ENCODE results near the gene ARRB1.
"Not testable (repeated sequence)": the region's sequence is repeated elsewhere in the genome, so short reads cannot be mapped to it uniquely, and the experiment has no call there.

The ARRB1 gene

DNA sequence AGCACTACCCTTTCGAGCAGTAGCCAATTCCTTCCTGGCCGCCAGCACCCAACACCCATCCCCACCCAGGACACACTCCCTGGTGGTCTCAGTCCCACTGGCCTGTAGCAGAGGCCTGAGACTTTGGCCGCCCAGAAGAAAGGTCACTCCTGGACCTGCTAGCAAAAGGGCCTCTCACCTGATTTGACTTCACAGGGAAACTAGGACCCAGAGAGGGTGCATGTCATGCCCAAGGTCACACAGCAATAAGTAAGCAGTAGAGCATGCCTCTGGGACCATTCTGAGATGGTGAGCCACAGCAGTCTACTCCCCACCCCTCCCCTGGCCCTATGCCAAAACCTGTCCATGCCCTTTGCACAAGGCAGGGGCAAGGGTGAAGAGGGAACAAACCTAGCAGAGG lies 7.3 kb downstream of the ARRB1 start:
- no peak for DNase-seq (ENCODE audit: low spot score)

DNA sequence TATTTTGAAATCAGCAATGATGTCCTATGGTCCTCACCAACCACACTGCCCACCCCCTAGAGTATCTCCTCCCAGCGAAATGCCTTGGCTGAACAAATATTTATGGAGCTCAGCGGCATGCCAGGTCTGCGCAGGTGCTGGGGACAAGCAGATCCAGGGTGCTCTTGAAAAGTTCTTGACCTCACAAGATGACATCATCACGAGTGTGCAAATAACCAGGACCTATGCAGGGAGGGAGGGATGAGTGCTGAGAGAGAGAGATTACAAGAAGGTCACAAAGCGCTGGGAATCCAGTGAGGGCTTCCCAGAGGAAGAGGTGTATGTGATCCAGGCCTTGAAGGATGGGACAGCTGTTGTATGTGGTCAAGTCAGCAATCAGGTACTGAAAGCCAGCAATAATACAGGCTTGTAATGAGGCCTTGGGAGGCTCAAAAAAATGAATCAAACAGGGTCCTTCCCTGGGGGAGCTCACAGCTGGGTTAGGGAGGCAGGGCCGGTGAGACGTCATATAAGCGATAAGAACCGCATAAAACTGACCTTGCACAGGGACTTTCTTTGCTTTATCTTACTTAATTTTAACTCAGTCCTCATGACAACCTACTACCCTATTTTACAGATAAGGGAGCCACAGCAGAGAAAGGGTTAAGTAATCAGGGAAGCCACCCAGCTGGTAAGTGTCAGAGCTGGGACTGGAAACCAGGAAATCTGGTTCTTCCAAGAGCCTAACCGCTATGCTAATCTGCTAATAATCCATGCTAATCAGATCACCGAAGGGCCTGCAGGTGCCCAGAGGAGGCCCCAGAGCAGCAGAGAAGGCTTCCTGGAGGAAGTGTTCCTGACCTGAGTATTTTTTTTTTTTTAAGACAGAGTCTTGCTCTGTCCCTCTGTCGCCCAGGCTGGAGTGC lies 8.2 kb downstream of the ARRB1 start:
- peak; percentile 32 for DNase-seq (ENCODE audit: low spot score)

DNA sequence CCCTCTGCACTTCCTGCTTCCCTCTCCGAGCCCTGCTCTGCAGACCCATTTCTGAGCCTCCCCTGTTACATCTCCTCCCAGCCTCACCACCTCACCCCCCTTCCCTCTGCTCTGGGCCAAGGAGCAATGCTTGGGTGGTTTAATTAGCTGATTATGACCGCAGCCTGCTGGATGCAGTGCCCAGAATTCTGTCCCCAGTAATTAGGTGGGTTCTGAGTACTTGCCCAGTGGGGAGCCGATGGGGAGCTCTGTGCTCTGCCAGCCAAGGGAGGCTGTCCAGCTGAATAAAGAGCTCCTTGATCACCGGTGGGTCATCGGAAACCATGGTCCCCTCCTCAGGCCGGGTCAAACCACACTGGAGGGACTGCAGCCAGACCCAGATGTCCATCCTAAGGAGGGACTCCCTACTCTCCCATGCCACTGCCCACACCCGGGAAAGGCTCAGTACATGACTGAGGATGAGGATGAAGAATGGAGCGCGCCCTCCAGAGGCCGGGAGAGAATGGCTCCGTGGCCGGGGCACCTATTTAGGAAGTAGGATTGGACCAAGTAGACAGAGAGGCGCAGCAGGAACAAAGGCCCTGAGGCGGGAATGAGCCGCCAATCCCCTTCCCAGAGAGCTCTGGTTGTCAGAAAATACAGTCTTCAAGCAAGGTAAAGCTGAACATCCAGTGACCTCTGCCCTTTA lies 9.1 kb downstream of the ARRB1 start:
- no peak for DNase-seq (ENCODE audit: low spot score)

DNA sequence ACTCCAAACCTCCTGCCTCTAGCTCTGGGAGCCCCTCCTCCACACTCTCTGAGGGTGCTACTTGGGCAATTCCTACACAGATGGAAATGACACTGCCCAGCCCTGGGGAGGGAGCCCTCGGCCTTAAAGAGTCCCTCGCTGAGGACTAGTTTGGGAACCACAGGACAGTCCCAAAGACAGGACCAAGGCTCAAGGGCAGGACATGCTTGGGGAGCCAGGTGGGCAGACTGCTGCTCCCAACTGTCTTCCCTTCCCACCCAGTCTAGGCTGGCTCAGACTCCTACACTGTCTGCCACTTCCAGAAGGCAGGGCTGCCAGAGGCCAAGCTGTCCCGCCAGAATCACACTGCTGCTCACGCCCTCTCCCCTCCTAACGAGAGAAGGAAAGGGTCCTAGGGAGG lies 9.8 kb downstream of the ARRB1 start:
- DNase-seq (ENCODE audit: low spot score) = no peak

DNA sequence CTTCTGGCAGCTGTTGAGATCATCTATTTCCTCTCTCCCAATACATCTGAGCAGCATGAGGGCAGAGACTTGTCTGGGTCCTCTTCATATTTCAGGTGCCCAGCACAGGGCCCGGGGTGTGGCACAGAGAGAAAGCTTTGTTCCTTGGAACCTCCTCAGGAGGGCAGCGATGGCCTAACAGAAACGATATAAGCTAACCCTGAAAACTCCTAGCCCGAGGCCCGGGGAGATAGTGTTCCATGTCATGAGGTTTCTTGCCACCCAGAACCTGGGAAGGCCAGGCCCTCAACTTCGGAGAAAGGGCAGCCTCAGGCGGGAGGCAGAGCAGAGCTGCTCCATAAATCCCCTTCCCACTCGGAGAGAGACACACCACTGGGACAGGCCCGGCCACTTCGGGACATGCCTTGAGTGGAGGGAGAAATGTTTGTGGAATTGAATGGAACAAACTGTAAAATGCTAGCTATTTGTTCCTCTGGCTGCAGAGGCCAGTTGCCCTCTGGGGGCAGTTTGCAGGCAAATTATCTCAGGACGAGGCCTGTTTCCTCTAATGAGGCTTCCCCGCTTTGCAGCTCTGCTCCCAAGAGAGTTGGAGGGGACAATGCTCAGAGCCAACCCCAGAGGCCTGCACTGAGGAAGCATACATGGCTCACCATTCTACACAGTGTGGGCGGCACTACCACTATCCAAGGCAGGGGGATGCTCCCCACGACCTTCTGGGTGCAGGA lies 11.6 kb downstream of the ARRB1 start:
- peak; percentile 35 for DNase-seq (ENCODE audit: low spot score)

DNA sequence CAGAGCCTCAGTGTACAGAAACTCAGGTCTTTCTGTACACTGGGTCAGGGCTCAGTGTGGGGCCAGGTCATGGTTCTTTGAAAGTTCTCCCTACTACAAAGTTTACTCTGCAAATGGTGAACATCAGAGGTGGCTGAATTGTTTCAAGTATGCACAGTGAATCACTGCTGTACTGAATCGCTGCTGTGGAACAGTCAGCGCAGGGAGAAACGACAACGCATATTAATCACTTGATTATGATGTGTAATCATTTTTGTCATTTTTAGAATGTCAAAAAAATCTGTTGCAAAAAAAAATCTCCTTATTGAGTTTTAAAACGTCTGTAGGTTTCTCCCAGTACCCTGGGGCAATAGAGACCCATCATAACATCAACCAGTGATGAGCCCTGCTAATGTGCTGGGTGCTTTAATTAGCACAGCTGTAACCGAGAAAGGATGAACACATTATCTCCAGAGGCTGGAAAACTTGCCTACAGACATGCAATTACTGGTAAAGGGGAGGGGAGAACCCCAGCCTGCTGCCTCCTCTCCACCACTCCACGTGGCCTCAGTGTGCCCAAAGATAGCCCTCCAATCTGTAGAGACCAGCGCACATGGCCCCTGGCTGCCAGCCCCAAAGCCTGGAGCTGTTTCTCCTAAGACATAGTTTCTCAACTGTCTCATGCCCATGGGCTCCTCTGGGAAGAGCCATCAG lies 12.8 kb downstream of the ARRB1 start:
- peak; percentile 42 for DNase-seq (ENCODE audit: low spot score)

DNA sequence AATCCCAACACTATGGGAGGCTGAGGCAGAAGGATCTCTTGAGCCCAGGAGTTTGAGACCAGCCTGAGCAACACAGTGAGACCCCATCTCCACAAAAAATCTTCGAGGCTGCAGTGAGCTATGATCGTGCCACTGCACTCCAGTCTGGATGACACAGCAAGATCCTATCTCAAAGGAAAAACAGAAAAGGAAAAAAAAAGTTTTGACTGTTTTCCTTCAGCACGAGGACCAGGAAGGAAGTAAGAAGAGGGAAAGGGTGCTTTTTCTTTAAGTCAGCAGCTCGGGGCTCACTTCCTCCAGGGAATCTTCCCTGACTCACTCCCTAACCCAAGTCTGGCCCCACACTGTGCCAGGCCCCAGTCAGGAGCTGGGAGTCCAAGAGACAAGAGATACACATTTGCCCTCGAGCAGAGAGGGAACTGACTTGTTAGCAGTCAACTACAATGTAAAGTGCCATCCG lies 14.2 kb downstream of the ARRB1 start:
- peak; percentile 70 for DNase-seq (ENCODE audit: low spot score)

DNA sequence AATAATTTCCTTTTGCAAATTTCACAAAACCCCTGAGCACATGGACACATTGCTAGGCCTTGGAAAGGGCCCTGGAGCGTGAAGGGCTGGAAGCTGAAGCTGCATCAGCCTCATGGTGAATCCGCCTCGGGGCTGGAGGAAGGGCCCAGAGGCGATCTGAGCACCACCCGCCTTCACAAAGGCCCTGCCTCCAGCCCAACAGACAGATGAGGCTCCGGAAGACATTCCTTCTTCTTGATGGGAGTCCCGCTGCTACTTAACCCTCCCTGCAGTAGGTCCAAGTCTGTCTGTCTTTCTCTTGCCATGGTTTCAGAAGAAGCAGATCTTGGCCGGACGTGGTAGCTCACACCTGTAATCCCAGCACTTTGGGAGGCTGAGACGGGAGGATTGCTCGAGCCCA lies 16.5 kb downstream of the ARRB1 start:
- no peak for DNase-seq (ENCODE audit: low spot score)

DNA sequence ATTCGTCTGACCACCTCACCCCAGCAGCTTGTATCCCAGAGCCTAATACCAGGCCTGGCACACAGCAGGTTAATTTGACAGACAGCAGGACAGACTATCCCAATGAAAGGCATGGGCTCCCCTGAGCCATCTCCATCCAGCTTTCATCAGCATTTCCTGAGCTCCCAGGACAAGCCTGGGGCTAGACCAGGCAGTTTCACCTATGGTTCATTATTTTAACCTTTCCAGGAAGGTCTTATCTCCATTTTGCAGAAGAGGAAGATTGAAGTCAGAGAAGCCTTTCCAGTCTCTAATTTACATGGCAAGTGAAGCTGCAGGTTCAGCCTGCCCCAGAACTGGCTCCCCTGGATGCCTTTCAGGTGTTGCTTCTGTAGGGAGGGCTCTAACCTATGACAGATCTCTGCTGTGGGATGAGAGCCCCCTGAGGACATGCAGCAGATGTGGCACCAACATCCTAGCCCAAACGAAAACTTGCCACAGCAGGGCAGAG lies 17.0 kb downstream of the ARRB1 start:
- peak; percentile 23 for DNase-seq (ENCODE audit: low spot score)

DNA sequence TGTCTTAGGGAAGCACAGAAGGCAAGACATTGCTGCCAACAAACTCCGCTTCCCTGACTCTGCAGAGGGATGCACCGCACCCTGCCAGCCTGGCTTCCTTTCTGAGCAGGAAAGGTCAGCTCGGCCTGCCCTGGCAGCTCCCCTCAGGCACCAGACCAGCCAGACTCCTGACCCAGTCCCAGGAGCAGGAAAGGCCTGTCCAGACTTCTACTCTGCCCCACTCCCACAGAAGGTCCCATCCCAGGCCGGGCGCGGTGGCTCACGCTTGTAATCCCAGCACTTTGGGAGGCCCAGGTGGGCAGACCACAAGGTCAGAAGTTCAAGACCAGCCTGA lies 17.7 kb downstream of the ARRB1 start:
- DNase-seq (ENCODE audit: low spot score) = no peak

DNA sequence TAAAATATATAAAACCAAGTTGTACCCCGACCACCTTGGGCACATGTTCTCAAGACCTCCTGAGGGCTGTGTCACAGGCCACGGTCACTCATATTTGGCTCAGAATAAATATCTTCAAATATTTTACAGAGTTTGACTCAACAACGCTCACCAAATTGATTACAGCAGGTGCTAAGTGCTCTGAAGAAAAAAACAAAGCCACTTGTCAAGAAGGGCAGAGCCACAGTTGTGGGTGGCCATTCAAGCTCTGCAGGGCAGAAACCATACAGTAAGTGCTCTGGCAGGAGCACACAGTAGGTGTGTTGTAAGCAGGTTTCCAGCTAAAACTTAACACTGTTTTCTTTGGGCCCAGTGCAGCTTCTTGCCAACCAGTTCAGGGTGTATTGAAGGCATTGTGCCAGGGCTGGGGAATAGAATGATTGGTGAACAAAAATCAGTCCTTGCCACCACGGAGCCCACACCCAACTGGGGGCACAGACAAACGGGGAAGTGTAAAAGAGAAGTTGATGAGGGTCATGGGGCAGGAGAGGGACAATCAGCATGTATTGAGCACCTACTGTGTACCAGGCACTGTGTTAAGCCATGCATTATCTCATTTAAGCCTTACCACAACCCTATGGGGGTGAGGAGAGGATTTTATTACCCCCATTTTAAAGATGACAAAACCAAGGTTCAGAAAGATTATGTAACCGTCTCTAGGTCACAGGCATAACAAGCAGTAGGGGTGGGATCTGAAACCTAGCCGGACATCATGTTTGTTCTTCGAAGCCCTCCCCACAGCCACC lies 18.2 kb downstream of the ARRB1 start:
- DNase-seq (ENCODE audit: low spot score) = peak; percentile 32

DNA sequence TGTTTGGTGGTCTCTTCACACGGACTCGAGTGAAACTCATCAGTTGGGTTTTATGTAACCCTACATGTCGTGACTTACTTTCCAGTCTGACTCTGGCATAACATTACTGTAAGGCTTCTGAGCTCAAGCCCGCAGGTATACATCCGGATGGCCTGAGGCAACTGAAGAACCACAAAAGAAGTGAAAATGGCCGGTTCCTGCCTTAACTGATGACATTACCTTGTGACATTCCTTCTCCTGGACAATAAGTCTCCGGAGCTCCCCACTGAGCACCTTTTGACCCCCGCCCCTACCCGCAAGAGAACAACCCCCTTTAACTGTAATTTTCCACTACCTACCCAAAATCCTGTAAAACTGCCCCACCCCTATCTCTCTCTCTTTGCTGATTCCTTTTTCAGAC lies 19.7 kb downstream of the ARRB1 start:
- not testable (repeated sequence) for DNase-seq (ENCODE audit: low spot score)

DNA sequence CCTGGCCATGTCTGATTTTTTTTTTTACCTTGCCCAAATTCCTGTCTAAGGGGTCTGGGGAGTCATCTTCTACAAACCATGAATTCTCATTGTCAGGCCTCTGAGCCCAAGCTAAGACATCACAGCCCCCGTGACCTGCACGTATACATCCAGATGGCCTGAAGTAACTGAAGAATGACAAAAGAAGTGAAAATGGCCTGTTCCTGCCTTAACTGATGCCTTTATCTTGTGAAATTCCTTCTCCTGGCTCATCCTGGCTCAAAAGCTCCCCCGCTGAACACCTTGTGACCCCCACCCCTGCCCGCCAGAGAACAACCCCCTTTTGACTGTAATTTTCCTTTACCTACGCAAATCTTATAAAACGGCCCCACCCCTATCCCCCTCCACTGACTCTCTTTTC lies 20.2 kb downstream of the ARRB1 start:
- not testable (repeated sequence) for DNase-seq (ENCODE audit: low spot score)

DNA sequence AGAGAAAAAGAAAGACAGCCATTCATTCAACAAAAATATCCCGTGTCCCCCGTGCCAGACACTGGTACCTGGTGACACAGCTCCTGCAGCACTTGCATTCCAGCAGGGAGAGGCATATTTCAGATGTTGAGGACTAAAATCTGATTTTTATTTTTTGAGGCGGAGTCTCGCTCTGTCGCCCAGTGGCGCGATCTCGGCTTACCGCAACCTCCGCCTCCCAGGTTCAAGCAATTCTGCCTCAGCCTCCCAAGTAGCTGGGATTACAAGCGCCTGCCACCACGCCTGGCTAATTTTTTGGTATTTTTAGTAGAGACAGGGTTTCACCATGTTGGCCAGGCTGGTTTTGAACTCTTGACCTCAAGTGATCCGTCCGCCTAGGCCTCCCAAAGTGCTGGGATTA lies 20.6 kb downstream of the ARRB1 start:
- DNase-seq (ENCODE audit: low spot score) = not testable (repeated sequence)

DNA sequence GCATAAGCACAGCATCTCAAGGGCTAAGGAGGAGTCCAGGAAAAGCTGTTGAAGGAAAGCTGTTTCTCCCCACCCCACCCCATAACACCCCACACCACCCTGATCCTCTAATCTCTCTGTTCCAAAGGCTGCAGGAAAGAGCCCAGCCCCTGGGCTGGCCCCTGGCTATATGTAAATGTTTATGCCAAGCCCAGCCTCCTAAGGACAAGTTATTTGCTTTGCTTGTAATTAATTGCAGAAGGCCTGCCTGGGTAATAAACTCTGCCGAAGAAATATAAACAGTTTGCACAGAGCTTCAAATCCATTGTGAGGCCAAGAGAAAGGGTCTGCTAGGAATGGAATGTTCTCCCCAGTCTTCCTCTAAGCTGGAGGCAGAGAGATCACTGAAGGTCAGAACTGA lies 21.2 kb downstream of the ARRB1 start:
- peak; percentile 76 for DNase-seq (ENCODE audit: low spot score)

DNA sequence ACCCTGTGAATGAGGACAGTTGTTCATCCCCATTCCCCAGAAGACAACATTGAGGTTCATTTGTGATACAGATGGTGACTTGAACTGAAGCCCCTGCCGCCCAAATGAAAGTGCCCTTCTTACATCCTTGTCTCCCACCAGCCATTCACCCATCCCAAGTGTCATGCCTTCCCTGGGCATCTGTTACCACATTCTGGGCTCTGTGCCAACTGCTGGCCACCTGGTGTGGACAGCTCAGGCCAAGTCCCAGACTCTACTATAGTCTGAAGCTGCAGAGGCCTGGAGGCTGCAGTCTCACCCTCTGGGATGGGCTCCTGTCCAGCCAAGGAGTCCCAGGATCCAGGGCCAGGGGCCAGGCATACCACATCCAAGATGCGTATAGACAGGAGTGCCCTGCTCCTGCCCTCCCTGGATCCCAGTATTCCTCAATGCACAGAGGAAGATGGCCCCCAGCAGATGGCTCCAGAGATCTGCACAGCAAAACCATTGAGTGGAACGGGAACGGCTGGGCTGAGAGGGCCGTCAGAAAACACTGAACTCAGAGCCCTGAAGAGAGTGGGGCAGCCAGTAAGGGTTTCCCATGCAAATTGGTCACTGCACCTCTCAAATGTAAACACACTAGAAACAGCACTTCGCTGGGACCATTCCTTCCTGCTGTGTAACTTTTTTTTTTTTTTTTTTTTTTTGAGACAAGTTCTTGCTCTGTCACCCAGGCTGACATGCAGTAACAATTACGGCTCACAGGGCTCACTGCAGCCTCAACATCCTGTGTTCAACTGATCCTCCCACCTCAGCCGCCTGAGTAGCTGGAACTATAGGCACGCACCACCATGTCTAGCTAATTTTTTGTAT lies 22.8 kb downstream of the ARRB1 start:
- DNase-seq (ENCODE audit: low spot score) = peak; percentile 84

DNA sequence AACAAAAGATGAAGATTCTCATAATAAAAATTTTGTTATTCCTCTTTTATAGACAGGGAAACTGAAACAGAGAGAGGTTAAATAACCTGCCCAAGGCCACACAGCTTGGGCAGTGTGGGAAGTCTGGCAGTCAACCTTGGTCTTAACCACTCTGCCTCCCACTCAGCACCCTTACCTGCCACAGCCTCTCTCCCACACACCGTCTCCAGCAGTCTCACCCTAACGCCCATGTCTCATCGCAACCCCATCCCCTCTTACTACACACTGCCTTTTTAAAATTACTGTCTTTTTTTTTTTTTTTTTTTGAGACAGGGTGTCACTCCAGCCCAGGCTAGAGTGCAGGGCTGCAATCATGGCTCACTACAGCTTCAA lies 25.0 kb downstream of the ARRB1 start:
- no peak for DNase-seq (ENCODE audit: low spot score)

DNA sequence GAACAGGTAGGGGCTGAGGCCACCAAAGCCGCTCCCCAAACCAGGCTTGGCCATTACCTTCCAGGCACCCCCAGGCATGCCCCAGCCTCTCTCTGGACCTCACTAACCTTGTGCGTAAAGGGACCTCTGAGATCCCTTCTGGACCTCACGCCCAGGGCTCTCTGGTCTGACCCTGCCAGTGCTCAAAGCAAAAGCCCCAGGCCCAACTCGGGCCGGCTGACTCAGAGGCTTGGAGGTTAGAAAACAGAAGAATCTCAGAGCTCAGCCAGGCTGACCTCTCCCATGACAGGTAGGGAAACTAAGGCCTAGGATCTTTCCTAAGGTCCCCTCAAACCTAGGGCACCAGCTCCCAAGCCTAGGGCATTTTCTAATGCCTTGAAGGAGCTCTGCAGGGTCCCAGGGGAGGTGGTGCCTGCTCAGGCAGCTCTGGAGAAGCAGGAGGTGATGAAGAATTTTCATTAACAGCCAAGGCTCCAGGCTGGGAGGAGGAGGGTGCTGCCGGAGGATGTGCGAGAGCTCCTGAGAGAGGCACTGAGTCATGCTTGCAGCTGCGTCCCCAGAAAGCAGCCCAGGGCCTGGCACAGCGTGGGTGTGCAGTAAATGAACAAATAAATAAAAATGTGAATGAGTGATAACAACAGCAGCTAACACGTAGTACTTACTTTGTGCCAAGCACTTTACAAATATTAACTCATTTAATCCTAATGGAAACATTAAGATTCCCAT lies 25.6 kb downstream of the ARRB1 start:
- peak; percentile 59 for DNase-seq (ENCODE audit: low spot score)

DNA sequence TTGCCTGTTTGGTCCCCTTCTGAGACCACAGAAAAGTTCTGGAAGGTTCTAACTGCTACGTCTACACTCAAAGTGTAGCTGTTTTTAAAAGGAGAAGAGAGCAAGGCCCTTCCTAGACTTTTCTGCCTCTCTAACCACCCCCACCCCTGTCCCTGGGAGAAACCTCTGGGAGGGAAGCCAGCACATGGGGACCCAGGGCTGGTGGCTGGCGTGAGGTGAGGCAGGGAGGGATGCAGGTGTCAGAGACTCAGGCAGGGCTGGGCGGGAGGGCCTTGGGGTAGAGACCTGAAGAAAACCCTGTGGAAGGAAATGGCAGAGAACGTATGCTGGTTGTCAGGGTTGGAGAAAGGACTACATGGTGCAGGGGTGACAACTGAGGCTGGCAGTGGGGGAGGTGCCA lies 26.7 kb downstream of the ARRB1 start:
- DNase-seq (ENCODE audit: low spot score) = no peak

DNA sequence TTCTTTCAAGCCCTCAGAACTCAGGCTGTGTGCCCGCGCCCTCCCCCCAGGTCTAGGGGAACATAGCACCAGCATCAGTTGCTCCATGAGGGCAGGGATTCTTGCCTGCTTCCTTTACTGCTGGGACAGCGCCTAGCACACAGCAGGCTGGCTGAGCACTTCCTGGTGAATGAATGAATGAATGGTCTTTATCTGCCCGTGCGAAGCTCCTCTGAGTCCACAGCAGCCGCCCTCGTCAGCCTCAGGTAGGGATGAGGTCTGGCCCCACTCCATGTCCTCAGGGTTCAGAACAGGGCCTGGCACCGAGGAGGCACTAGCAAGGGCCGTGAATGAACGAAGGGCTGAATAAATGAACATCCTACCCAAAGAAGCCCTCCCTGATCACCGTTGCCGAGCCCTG lies 27.3 kb downstream of the ARRB1 start:
- DNase-seq (ENCODE audit: low spot score) = no peak

All from hematopoietic multipotent progenitor cell treated with erythropoietin and hydrocortisone succinate and interleukin-3 and kit ligand, for 17 days (in vitro differentiated cells).